ENCODE data around the gene OVOL3. TPM values are rescaled to one million over a fixed set of nuclear protein-coding genes. Genes with fewer than 3 reads are reported as not detected.

Gene OVOL3
- polyA plus RNA-seq, 3 donors, result not detected

DNA sequence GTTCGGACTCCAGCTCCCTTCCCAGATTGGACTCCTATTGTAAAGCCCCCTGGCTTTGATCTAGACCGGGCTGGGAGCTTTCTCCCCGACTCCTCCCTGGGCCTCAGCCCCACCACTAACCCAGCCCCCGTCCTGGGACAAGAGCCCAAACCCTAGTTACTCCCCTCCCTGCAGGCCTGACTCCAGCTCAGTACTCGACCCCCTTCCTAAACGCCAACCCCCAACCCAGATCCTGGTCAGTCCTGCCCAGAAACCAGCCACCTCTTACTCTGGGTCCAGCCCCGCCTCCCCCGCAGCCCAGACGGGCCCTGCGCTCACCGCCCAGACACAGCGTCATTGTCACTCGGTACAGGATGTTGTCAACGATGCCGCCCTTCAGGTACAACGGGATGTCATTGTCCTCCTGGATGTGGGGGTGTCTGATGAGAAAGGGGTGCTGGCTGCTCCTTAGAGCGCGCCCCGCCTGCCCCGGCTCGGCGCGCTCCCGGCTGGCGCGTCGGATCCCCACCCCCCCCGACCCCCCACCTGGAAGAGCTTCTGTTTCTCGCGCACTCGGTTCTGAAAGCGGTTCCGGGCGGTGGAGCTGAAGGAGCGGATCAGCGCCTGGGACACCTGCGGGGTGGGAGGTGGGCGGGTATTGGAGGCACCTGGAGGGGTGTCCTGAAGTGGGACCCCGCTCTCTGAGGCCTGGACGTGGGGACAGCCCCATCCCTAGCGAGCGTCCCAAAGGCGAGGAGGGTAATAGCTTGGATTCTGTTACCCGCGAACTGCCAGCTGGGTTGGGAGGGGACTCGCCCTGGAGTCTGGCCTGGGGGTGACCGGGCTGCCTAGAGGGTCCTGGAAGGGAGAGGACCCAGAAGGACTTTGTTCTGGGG, 40.4 kb downstream of the OVOL3 start:
- DNase-seq (ENCODE audit: extremely low read depth in 1 of 11, low read depth in 9 of 11, low spot score in 4 of 11), result peak in 4 of 11 donors; percentile 24 to 51 (median 46)

DNA sequence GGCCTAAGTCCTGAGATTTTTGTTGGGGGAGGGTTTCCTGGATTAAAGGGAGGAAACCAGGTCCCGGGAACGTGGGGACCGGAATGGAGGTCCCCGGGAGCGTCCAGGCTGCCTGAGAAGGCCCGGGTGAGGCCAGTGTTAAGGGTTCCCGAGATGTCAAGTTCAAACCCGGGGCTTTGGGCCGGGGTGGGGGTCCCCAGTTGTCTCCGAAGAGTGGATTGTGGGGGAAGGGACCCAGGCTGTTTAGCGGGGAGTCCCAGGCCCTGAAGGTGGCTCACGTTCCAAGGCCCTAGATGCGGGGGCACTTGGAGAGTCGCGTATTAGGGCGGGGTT, 41.0 kb downstream of the OVOL3 start:
- peak in 1 of 11 donors; percentile 16 for DNase-seq (ENCODE audit: extremely low read depth in 1 of 11, low read depth in 9 of 11, low spot score in 4 of 11)

DNA sequence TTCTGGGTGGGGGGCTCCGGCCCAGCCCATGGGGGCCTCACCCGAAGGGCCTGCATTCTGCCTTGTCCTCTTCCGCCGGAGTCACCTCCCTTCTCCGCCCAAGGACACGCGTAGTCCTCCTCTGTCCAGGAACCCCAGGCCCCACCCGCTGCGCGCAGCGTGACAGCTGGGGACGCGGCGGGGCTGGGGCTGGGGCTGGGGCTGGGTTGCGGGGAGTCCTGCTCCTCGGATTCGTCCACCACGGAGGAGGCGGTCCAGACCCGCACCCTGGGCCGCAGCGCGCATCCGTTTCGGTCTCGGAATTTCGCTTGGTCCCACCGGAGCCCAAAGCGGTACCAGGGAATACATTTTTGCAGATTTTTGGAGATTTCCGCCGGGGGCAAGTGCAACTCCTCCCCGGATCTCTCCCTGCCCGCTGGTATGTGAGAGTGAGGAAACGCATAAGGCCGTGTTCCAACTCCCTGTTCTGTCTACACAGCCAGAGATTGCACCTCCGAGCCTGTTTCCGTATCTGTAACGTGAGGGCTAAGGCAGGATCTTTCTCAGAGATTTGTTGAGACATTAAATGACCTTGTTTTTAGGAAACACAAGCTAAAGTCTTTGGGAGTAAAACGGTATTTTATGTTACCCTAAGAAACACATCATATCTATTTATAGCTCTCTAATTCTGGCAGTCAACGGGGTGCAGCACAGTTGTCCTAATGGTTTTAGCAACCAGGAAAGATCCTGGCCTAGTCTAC, 41.6 kb downstream of the OVOL3 start, which contains the start of gene COX7A1:
Gene COX7A1 (minus strand): TSS at position 96 of the 740 bp plus-strand sequence. CDS start 40 bp downstream, at position 56.
- peak in 5 of 11 donors; percentile 31 to 48 (median 34) for DNase-seq (ENCODE audit: extremely low read depth in 1 of 11, low read depth in 9 of 11, low spot score in 4 of 11)

DNA sequence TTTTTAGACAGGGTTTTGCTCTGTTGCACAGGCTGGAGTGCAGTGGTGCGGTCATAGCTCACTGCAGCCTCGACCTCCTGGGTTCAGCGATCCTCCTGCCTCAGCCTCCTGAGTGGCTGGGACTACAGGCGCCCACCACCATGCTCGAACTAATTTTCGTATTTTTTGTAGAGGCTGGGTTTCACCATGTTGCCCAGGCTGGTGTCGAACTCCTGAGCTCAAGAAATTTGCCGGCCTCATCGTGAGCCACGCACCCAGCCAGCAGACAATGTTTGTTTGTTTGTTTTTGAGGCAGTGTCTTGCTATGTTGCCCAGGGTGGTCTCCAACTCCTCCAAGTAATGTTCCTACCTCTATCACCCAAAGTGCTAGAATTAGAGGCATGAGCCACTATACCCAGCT, 42.2 kb downstream of the OVOL3 start:
- no peak for DNase-seq (ENCODE audit: extremely low read depth in 1 of 11, low read depth in 9 of 11, low spot score in 4 of 11)

DNA sequence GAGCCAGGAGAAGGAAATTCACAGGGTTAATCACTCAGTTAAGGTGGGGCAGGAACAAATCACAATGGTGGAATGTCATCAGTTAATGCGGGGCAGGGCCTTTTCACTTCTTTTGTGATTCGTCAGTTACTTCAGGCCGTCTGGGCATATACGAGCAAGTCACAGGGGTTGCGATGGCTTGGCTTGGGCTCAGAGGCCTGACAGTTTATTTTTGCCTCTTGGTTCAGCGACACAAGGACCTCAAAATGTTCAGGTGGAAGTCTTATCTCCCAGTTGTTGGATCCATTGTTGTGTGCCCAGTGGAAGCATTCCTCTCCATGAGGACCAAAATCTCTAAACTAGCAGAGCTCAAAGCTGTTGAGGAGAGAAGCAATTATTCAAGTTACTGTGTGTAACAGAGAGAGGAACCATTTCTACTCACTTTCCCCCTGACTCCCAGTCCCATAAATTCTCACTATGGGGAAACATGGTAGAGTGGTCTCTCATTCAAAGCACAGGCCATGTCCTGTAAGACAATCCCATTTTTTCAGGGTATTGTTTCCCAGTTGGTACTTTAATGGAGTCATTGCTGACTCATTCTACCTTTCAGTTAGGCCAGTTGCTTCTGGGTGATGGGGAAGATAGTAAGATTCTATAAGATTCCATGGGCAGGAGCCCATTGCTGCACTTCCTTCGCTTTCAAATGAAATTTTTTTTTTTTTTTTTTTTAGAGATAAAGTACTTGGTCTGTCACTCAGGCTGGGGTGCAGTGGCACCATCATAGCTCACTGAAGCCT, 50.1 kb downstream of the OVOL3 start:
- no peak for DNase-seq (ENCODE audit: extremely low read depth in 1 of 11, low read depth in 9 of 11, low spot score in 4 of 11)

Other genes with a start within 250 kb of the OVOL3 start
- gene APLP1, start 242.6 kb upstream of the OVOL3 start, polyA plus RNA-seq (ENCODE audit: insufficient read length in 3 of 3), result 10 to 100 TPM; 24.2 to 27.4 (median 27.3) TPM
- gene NFKBID, start 210.6 kb upstream of the OVOL3 start, polyA plus RNA-seq (ENCODE audit: insufficient read length in 3 of 3), result 1 to 10 TPM; 2.4 to 5.9 (median 3.6) TPM
- gene HCST, start 208.6 kb upstream of the OVOL3 start, polyA plus RNA-seq (ENCODE audit: insufficient read length in 3 of 3), result 1 to 10 TPM; 3.3 to 5.4 (median 5.3) TPM
- gene TYROBP, start 202.8 kb upstream of the OVOL3 start, polyA plus RNA-seq (ENCODE audit: insufficient read length in 3 of 3), result 10 to 100 TPM in 2 of 3 donors, 1 to 10 TPM in 1; 9.0 to 14.3 (median 11.9) TPM
- gene LRFN3, start 174.8 kb upstream of the OVOL3 start, polyA plus RNA-seq (ENCODE audit: insufficient read length in 3 of 3), result 10 to 100 TPM in 2 of 3 donors, 1 to 10 TPM in 1; 8.2 to 13.9 (median 13.3) TPM
- gene SDHAF1, start 116.0 kb upstream of the OVOL3 start, polyA plus RNA-seq (ENCODE audit: insufficient read length in 3 of 3), result 10 to 100 TPM; 10.6 to 15.7 (median 15.3) TPM
- 10 to 100 TPM in 2 of 3 donors, 1 to 10 TPM in 1; 9.8 to 16.4 (median 11.8) TPM for gene SYNE4, start 102.3 kb upstream of the OVOL3 start, polyA plus RNA-seq (ENCODE audit: insufficient read length in 3 of 3)
- gene ALKBH6, start 96.9 kb upstream of the OVOL3 start, polyA plus RNA-seq (ENCODE audit: insufficient read length in 3 of 3), result 10 to 100 TPM; 14.0 to 15.8 (median 15.4) TPM
- 10 to 100 TPM; 51.9 to 54.0 (median 53.7) TPM for gene CLIP3, start 78.3 kb upstream of the OVOL3 start, polyA plus RNA-seq (ENCODE audit: insufficient read length in 3 of 3)
- gene THAP8, start 56.9 kb upstream of the OVOL3 start, polyA plus RNA-seq (ENCODE audit: insufficient read length in 3 of 3), result 10 to 100 TPM in 2 of 3 donors, 1 to 10 TPM in 1; 9.0 to 14.8 (median 13.9) TPM
- gene WDR62, start 56.2 kb upstream of the OVOL3 start, polyA plus RNA-seq (ENCODE audit: insufficient read length in 3 of 3), result 1 to 10 TPM; 4.4 to 6.2 (median 5.0) TPM
- gene POLR2I, start 3.7 kb downstream of the OVOL3 start, polyA plus RNA-seq (ENCODE audit: insufficient read length in 3 of 3), result 10 to 100 TPM; 46.2 to 58.4 (median 49.9) TPM
- 100 to 1,000 TPM; 107 to 146 (median 119) TPM for gene TBCB, start 4.3 kb downstream of the OVOL3 start, polyA plus RNA-seq (ENCODE audit: insufficient read length in 3 of 3)
- 100 to 1,000 TPM; 522 to 608 (median 545) TPM for gene CAPNS1, start 28.9 kb downstream of the OVOL3 start, polyA plus RNA-seq (ENCODE audit: insufficient read length in 3 of 3)
- 10 to 100 TPM; 16.5 to 30.8 (median 30.2) TPM for gene COX7A1, start 41.3 kb downstream of the OVOL3 start, polyA plus RNA-seq (ENCODE audit: insufficient read length in 3 of 3)
- gene ZNF565, start 103.5 kb downstream of the OVOL3 start, polyA plus RNA-seq (ENCODE audit: insufficient read length in 3 of 3), result 1 to 10 TPM; 7.0 to 7.8 (median 7.0) TPM
- 100 to 1,000 TPM; 123 to 168 (median 139) TPM for gene ZNF146, start 104.0 kb downstream of the OVOL3 start, polyA plus RNA-seq (ENCODE audit: insufficient read length in 3 of 3)